Osteoblast (primary cell): ENCODE measurements around the gene ADARB2. TPM values are rescaled to one million over a fixed set of nuclear protein-coding genes. Genes with fewer than 3 reads are reported as not detected.

Experiments used
- DNase-seq: peaks from one replicate; pipeline ENCODE4 v3.0.0; 2011; ENCODE audit warnings: low spot score, mixed read lengths; ENCODE audit not compliant: insufficient read length; ENCODE audit errors: missing footprints
- H2AFZ ChIP-seq: 2 replicates; pipeline ENCODE4 v1.6.0; 2011; ENCODE audit warnings: mild to moderate bottlenecking, low read length
- H3K27ac ChIP-seq: 2 replicates; pipeline ENCODE4 v1.5.1; 2011; ENCODE audit warnings: mild to moderate bottlenecking, low read depth, low read length, moderate library complexity
- H3K27me3 ChIP-seq: 2 replicates; pipeline ENCODE4 v1.6.0; 2012; ENCODE audit warnings: mild to moderate bottlenecking, control low read depth, inconsistent platforms, low read length, moderate library complexity; ENCODE audit not compliant: insufficient read depth
- H3K36me3 ChIP-seq: 2 replicates; pipeline ENCODE4 v1.5.1; 2011; ENCODE audit warnings: mild to moderate bottlenecking, low read length, control low read depth, moderate library complexity; ENCODE audit not compliant: insufficient read depth
- H3K4me1 ChIP-seq: 2 replicates; pipeline ENCODE4 v1.5.1; 2011; ENCODE audit warnings: mild to moderate bottlenecking, low read length, control low read depth, moderate library complexity; ENCODE audit not compliant: insufficient read depth
- H3K4me2 ChIP-seq: 2 replicates; pipeline ENCODE4 v1.6.0; 2011; ENCODE audit warnings: mild to moderate bottlenecking, low read length; ENCODE audit not compliant: insufficient read depth
- H3K4me3 ChIP-seq: fragments of 200-600 bp; sonication (generic); 3 replicates; pipeline ENCODE4 v1.5.1; 2012; ENCODE audit warnings: mild to moderate bottlenecking, low read length, inconsistent platforms; ENCODE audit not compliant: insufficient read depth
- H3K79me2 ChIP-seq: 2 replicates; pipeline ENCODE4 v1.6.0; 2012; ENCODE audit warnings: mild to moderate bottlenecking, low read length, control low read depth, inconsistent platforms; ENCODE audit not compliant: insufficient read depth
- H3K9me3 ChIP-seq: 2 replicates; pipeline ENCODE4 v1.5.1; 2011; ENCODE audit warnings: low read depth, low read length, control low read depth
- H4K20me1 ChIP-seq: 2 replicates; pipeline ENCODE4 v1.6.0; 2012; ENCODE audit warnings: mild to moderate bottlenecking, low read length, control low read depth; ENCODE audit not compliant: insufficient read depth
- CTCF ChIP-seq: IDR thresholded peaks from 2 replicates; pipeline ENCODE4 v1.5.1; 2011; ENCODE audit warnings: mild to moderate bottlenecking, low read depth, low read length, moderate library complexity; ENCODE audit errors: extremely low read depth
- total RNA-seq: library from RNA; depleted of rRNA; stranded (reverse); fragments of >200 nt; gene quantifications from 2 replicates; pipeline ENCODE4 v1.2.3, GENCODE V29; 2012

Gene ADARB2
- total RNA-seq, 1 donor: not detected

GRCh38 chr10:1449572-1450205 lies 287.6 kb downstream of the ADARB2 start:
- TF ChIP-seq CTCF: no peak
- Histone ChIP-seq H3K36me3 (no peaks in the 10 kb centered on the region), H3K4me1 (no peaks in the 10 kb centered on the region), H2AFZ (no peak overlapping the region), H3K9me3 (no peaks in the 10 kb centered on the region), H4K20me1 (no peaks in the 10 kb centered on the region), H3K4me2 (no peak overlapping the region), H3K79me2 (no peaks in the 10 kb centered on the region), H3K27me3 (no peaks in the 10 kb centered on the region), H3K27ac (no peak overlapping the region), H3K4me3 (no peak overlapping the region)
- DNase-seq: no peak

DNA sequence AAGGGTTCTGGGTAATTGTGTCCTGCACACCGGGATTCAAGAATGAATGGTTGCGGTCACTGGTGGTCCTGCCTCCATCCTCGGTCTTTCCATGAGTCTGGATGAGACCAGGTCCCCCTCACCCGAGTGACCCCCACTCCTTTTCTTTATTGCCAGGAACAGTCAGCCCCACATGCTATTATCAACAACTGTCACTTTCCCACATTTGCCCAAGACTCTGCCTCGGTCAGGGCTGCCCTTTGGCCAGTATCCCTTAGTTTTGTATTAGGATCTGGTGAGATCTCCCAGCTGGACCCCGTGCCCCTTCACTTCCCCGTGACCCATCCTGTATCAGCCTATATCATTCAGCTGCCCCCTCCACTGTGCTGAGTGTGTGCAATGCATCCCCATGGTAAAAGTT lies 288.3 kb downstream of the ADARB2 start:
- no peak for DNase-seq
- H3K4me3 ChIP-seq: no peak overlapping the region
- no peak overlapping the region for H2AFZ ChIP-seq
- no peaks in the 10 kb centered on the region for H3K79me2 ChIP-seq
- H3K4me1 ChIP-seq: no peaks in the 10 kb centered on the region
- TF ChIP-seq CTCF: no peak
- H4K20me1 ChIP-seq: no peaks in the 10 kb centered on the region
- no peak overlapping the region for H3K4me2 ChIP-seq
- H3K9me3 ChIP-seq: no peaks in the 10 kb centered on the region
- no peaks in the 10 kb centered on the region for H3K27me3 ChIP-seq
- no peaks in the 10 kb centered on the region for H3K36me3 ChIP-seq
- H3K27ac ChIP-seq: no peak overlapping the region

DNA sequence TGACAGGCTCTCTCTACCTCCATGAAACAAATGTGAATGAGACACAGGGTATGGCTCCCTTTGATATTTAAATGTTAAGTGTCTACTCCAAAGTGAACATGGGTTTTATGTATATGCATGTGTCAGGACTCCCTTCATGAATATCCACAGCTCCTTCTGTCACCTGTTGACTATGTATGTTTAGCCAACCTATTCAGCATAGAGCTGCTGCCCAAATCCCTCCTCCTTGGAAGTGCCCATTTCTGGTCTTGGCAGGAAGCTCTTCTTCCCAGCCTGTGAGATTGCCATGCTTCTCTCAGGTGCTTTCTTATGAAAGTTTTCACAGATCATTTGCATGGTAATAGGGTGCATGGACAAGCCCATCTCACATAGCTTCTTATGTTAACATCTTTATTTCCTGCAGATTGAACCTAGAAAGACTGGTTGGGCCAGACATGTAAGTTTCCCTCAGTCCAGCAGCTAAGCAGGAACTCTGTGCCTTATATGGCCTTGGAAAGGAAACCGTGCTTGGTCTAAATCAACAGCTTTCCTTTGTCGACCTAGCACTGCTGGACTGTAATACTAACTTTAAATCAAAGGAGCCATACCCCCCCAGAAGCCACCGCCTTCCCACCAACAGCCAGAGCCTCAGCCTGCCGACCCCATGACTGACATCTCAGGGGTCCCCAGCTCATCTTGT lies 288.9 kb downstream of the ADARB2 start:
- no peaks in the 10 kb centered on the region for H3K9me3 ChIP-seq
- no peaks in the 10 kb centered on the region for H4K20me1 ChIP-seq
- H3K4me3 ChIP-seq: no peak overlapping the region
- no peak overlapping the region for H2AFZ ChIP-seq
- no peak for DNase-seq
- no peaks in the 10 kb centered on the region for H3K79me2 ChIP-seq
- no peak overlapping the region for H3K4me2 ChIP-seq
- no peaks in the 10 kb centered on the region for H3K4me1 ChIP-seq
- H3K36me3 ChIP-seq: no peaks in the 10 kb centered on the region
- TF ChIP-seq CTCF: no peak
- no peaks in the 10 kb centered on the region for H3K27me3 ChIP-seq
- no peak overlapping the region for H3K27ac ChIP-seq

DNA sequence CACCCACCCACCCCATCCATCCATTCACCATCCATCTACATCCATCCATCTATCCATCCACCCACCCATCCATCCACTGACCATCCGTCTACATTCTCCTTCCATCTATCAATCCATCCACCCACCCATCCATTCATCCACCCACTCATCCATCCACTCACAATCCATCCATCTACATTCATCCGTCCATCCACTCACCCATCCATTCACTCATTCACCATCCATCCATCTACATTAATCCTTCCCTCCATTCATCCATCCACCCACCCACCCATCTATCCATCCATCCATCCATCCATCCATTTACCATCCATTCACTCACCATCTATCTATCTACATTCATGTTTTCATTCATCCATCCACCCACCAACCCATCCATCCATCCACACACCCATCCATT lies 292.5 kb downstream of the ADARB2 start:
- Histone ChIP-seq H3K27me3 (no peaks in the 10 kb centered on the region), H3K79me2 (no peaks in the 10 kb centered on the region), H3K4me3 (no peak overlapping the region), H3K4me2 (no peak overlapping the region), H3K27ac (no peak overlapping the region), H2AFZ (no peak overlapping the region), H4K20me1 (no peaks in the 10 kb centered on the region), H3K4me1 (no peaks in the 10 kb centered on the region), H3K9me3 (no peaks in the 10 kb centered on the region), H3K36me3 (no peaks in the 10 kb centered on the region)
- no peak for TF ChIP-seq CTCF
- no peak for DNase-seq
